ENCODE results near the gene MYOM3. TPM values are rescaled to one million over a fixed set of nuclear protein-coding genes. Genes with fewer than 3 reads are reported as not detected.
"Not testable (repeated sequence)": the region's sequence is repeated elsewhere in the genome, so short reads cannot be mapped to it uniquely, and the experiment has no call there.

Gene MYOM3
- polyA plus RNA-seq, 1 donor (not counting 4 experiments of a cell fraction or from before 2014, with no cell fraction given), result 0.49 TPM

DNA sequence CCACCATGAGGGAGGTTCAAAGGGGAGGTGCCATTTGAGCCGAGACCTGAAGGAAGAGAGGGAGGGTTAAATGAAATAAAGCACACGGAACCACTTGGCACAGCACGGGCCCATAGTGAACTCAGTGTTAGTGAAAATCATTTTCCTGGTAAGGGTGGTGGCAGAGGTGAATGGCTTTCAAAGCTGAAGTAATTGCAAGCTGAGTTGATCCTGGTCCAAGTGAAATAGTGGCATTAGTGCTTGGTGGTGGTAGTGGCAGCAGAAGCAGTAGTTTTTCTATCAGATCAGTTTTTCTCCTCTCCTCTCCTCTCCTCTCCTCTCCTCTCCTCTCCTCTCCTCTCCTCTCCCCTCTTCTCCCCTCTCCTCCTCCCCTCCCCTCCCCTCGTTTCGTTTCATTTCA lies 101.3 kb downstream of the MYOM3 start:
- FAIRE-seq (no peak), DNase-seq (ENCODE audit: low read depth, low spot score) (no peak)
- Histone ChIP-seq H3K9me1 (ENCODE audit: control insufficient read depth, extremely low read depth, insufficient read depth, low read length) (no peaks in the 10 kb centered on the region), H3K27ac (ENCODE audit: control insufficient read depth, insufficient read depth, low read length) (no peak overlapping the region), H3K9me3 (ENCODE audit: control insufficient read depth, low read depth, low read length) (no peaks in the 10 kb centered on the region), H3K36me3 (ENCODE audit: control insufficient read depth in 2 of 2, extremely low read depth in 1 of 2, insufficient read depth in 2 of 2, low read length in 2 of 2) (no peaks in the 10 kb centered on the region), H3K9ac (ENCODE audit: control insufficient read depth, extremely low read depth, insufficient read depth, low read length) (no peak overlapping the region), H4K20me1 (ENCODE audit: control insufficient read depth, extremely low read depth, insufficient read depth, low read length) (no peaks in the 10 kb centered on the region), H3K4me1 (ENCODE audit: control insufficient read depth, extremely low read depth, insufficient read depth, low read length) (peaks cover 8% of the 10 kb centered on the region), H3K79me2 (ENCODE audit: control insufficient read depth, insufficient read depth, low read length) (no peaks in the 10 kb centered on the region), H3K27me3 (ENCODE audit: control insufficient read depth, extremely low read depth, insufficient read depth, low read length) (no peaks in the 10 kb centered on the region), H2AFZ (ENCODE audit: control insufficient read depth, low read length) (no peak overlapping the region), H3K4me3 (ENCODE audit: control insufficient read depth in 2 of 3, extremely low read depth in 1 of 3, insufficient read depth in 2 of 3, low read depth in 1 of 3, low read length in 3 of 3) (no peak overlapping the region), H3K4me2 (ENCODE audit: control insufficient read depth, extremely low read depth, insufficient read depth, low read depth, low read length) (no peak overlapping the region)
- dilution Hi-C loops (cut with MboI; ENCODE audit: extremely low pct_ligation_motif_present, low sequenced_read_pairs), result no loop called here
- TF ChIP-seq EZH2 (IDR thresholded peaks at IDR 0.05; ENCODE audit: low read length), result no peak
- TF ChIP-seq CTCF (optimal IDR thresholded peaks at IDR 0.05 in 1 of 3, IDR thresholded peaks at IDR 0.05 in 1 of 3, conservative IDR thresholded peaks at IDR 0.05 in 1 of 3; ENCODE audit: extremely low read depth in 1 of 3, insufficient read depth in 2 of 3, low read length in 3 of 3), result no peak

DNA sequence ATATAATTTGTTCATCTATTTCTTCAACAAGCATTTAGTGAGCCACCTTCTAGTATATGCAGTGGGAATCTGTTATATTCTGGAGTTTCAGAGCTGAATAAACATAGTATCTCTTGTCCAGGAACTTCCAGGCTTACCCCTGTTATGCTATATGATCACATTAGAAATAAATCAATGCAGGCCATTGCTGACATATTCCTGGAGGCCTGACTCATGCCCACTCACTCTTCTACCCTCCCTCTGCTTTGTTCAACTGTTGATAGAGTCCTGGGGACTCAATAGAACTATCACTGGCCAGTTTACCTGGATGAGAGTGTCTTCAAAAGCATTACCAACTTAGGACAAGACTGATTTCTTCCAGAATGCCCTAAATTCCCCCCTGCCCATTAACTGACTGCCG lies 102.5 kb downstream of the MYOM3 start:
- Histone ChIP-seq H3K79me2 (ENCODE audit: control insufficient read depth, insufficient read depth, low read length) (no peaks in the 10 kb centered on the region), H3K9me3 (ENCODE audit: control insufficient read depth, low read depth, low read length) (no peaks in the 10 kb centered on the region), H3K27ac (ENCODE audit: control insufficient read depth, insufficient read depth, low read length) (no peak overlapping the region), H3K36me3 (ENCODE audit: control insufficient read depth in 2 of 2, extremely low read depth in 1 of 2, insufficient read depth in 2 of 2, low read length in 2 of 2) (no peaks in the 10 kb centered on the region), H2AFZ (ENCODE audit: control insufficient read depth, low read length) (no peak overlapping the region), H3K4me1 (ENCODE audit: control insufficient read depth, extremely low read depth, insufficient read depth, low read length) (peaks cover 8% of the 10 kb centered on the region), H3K4me3 (ENCODE audit: control insufficient read depth in 2 of 3, extremely low read depth in 1 of 3, insufficient read depth in 2 of 3, low read depth in 1 of 3, low read length in 3 of 3) (no peak overlapping the region), H3K4me2 (ENCODE audit: control insufficient read depth, extremely low read depth, insufficient read depth, low read depth, low read length) (no peak overlapping the region), H4K20me1 (ENCODE audit: control insufficient read depth, extremely low read depth, insufficient read depth, low read length) (no peaks in the 10 kb centered on the region), H3K9me1 (ENCODE audit: control insufficient read depth, extremely low read depth, insufficient read depth, low read length) (no peaks in the 10 kb centered on the region), H3K27me3 (ENCODE audit: control insufficient read depth, extremely low read depth, insufficient read depth, low read length) (no peaks in the 10 kb centered on the region), H3K9ac (ENCODE audit: control insufficient read depth, extremely low read depth, insufficient read depth, low read length) (no peak overlapping the region)
- TF ChIP-seq CTCF (optimal IDR thresholded peaks at IDR 0.05 in 1 of 3, IDR thresholded peaks at IDR 0.05 in 1 of 3, conservative IDR thresholded peaks at IDR 0.05 in 1 of 3; ENCODE audit: extremely low read depth in 1 of 3, insufficient read depth in 2 of 3, low read length in 3 of 3) (no peak), EZH2 (IDR thresholded peaks at IDR 0.05; ENCODE audit: low read length) (no peak)
- no peak for DNase-seq (ENCODE audit: low read depth, low spot score)
- FAIRE-seq, result no peak
- dilution Hi-C loops (cut with MboI; ENCODE audit: extremely low pct_ligation_motif_present, low sequenced_read_pairs), result no loop called here

DNA sequence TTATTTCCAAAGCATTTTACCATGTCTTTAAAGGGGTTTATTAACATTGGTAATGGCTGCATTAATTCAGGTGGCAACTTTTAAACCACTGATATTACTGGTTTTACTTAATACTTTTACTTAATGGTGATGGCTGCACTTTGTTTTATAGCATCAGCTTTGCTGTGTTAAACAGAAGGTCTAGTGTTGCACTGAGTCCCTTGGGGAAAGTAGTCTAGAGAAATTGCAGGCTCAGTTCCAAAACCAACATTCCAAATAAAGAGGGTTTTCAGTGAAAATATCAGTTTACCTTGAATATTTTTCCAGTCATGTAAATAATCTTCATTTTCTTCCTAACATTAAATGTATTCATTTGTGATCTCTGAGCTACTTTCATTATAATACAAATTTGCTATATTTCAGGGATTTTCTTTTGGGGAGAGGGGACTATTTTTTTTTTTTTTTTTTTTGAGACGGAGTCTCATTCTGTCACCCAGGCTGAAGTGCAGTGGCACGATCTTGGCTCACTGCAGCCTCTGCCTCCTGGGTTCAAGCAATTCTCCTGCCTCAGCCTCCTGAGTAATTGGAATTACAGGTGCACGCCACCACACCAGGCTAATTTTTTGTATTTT lies 103.3 kb downstream of the MYOM3 start:
- dilution Hi-C loops (cut with MboI; ENCODE audit: extremely low pct_ligation_motif_present, low sequenced_read_pairs); H3K9me3 ChIP-seq (ENCODE audit: control insufficient read depth, low read depth, low read length); H3K9me1 ChIP-seq (ENCODE audit: control insufficient read depth, extremely low read depth, insufficient read depth, low read length); H3K27me3 ChIP-seq (ENCODE audit: control insufficient read depth, extremely low read depth, insufficient read depth, low read length); H3K4me1 ChIP-seq (ENCODE audit: control insufficient read depth, extremely low read depth, insufficient read depth, low read length); H2AFZ ChIP-seq (ENCODE audit: control insufficient read depth, low read length); H3K36me3 ChIP-seq (ENCODE audit: control insufficient read depth in 2 of 2, extremely low read depth in 1 of 2, insufficient read depth in 2 of 2, low read length in 2 of 2); FAIRE-seq; H3K4me2 ChIP-seq (ENCODE audit: control insufficient read depth, extremely low read depth, insufficient read depth, low read depth, low read length); H3K27ac ChIP-seq (ENCODE audit: control insufficient read depth, insufficient read depth, low read length); H3K4me3 ChIP-seq (ENCODE audit: control insufficient read depth in 2 of 3, extremely low read depth in 1 of 3, insufficient read depth in 2 of 3, low read depth in 1 of 3, low read length in 3 of 3); DNase-seq (ENCODE audit: low read depth, low spot score); H3K9ac ChIP-seq (ENCODE audit: control insufficient read depth, extremely low read depth, insufficient read depth, low read length); H3K79me2 ChIP-seq (ENCODE audit: control insufficient read depth, insufficient read depth, low read length); H4K20me1 ChIP-seq (ENCODE audit: control insufficient read depth, extremely low read depth, insufficient read depth, low read length): not testable (repeated sequence)
